HepG2 (cell line): ENCODE data around the gene FASTKD2. TPM values are rescaled to one million over a fixed set of nuclear protein-coding genes. Genes with fewer than 3 reads are reported as not detected.

Experiments
- ADNP ChIP-seq: sonication (generic); formaldehyde crosslinking; IDR thresholded peaks from 2 replicates; pipeline ENCODE4 v1.4.0; 2020; ENCODE audit warnings: missing genetic modification reagents
- ZNF318 ChIP-seq: sonication (generic); formaldehyde crosslinking; IDR thresholded peaks from 2 replicates; pipeline ENCODE4 v1.4.0; 2020; ENCODE audit warnings: mild to moderate bottlenecking, missing genetic modification reagents
- polyA plus RNA-seq, 8 experiments: library from polyadenylated mRNA; depleted of rRNA in 3 of 8; stranded (reverse) in 7 of 8; unstranded in 1 of 8; fragments of >200 nt; fragmentation: Illumina TruSeq in 4 of 8; extraction: Trizol in 4 of 8; gene quantifications; 2 replicates each; pipeline versions ENCODE4 v1.2.1 to v1.2.3, GENCODE V29; 2011 to 2016; ENCODE audit warnings: low read depth in 4 of 8, missing spikeins in 1 of 8, mixed read lengths in 1 of 8; ENCODE audit not compliant: insufficient read depth in 1 of 8
- total RNA-seq, 5 experiments: library from RNA; depleted of rRNA; stranded (reverse); fragments of >200 nt; fragmentation: Illumina TruSeq; extraction: Trizol; gene quantifications; 2 replicates each; pipeline ENCODE4 v1.2.3, GENCODE V29; 2016; ENCODE audit warnings: low read depth in 1 of 5
- TF ChIP-seq, protein P1 (sequence below): sonication (generic); formaldehyde crosslinking; IDR thresholded peaks from 2 replicates; pipeline ENCODE4 v1.5.1; 2020; ENCODE audit warnings: mild to moderate bottlenecking, missing genetic modification reagents, moderate library complexity
- TF ChIP-seq, protein P2 (sequence below): sonication (generic); formaldehyde crosslinking; IDR thresholded peaks from 2 replicates; pipeline ENCODE4 v1.5.0; 2020; ENCODE audit warnings: missing genetic modification reagents
- TF ChIP-seq, protein P3 (sequence below): IDR thresholded peaks from 2 replicates; pipeline ENCODE4 v1.6.1; 2018; ENCODE audit warnings: missing genetic modification reagents, mild to moderate bottlenecking, missing compliant biosample characterization

Gene FASTKD2
- total and polyA plus RNA-seq, 2 of the 13 experiments (the other 11 are each of a cell fraction or from before 2014, with no cell fraction given): 41.1 to 77.8 TPM

DNA sequence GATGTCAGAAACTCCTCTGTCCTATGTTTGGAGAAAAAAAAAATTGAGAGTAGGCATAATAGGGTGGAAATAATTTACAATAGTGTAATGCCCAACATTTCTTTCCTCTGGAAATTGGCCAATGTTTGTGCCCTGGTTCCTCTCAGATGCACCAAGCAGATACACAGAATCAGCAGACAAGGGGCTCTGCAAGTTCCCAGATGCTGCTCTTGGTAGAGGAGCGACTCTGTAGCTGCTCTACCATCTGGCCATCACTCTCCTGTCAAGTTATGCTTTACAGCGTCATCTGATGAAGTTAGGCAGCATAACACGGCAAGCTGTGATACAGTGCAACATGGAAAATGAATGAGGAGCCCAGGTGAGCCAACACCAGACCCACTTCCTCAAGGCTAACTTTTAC, 48.8 kb upstream of the FASTKD2 start (continued):
- TF ChIP-seq, protein P1, sequence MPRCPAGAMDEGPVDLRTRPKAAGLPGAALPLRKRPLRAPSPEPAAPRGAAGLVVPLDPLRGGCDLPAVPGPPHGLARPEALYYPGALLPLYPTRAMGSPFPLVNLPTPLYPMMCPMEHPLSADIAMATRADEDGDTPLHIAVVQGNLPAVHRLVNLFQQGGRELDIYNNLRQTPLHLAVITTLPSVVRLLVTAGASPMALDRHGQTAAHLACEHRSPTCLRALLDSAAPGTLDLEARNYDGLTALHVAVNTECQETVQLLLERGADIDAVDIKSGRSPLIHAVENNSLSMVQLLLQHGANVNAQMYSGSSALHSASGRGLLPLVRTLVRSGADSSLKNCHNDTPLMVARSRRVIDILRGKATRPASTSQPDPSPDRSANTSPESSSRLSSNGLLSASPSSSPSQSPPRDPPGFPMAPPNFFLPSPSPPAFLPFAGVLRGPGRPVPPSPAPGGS (CRISPR knock-in tag): no peak
- no peak for TF ChIP-seq ZNF318 (CRISPR knock-in tag)
- TF ChIP-seq, protein P2, sequence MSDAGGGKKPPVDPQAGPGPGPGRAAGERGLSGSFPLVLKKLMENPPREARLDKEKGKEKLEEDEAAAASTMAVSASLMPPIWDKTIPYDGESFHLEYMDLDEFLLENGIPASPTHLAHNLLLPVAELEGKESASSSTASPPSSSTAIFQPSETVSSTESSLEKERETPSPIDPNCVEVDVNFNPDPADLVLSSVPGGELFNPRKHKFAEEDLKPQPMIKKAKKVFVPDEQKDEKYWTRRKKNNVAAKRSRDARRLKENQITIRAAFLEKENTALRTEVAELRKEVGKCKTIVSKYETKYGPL (CRISPR knock-in tag): no peak
- TF ChIP-seq, protein P3, sequence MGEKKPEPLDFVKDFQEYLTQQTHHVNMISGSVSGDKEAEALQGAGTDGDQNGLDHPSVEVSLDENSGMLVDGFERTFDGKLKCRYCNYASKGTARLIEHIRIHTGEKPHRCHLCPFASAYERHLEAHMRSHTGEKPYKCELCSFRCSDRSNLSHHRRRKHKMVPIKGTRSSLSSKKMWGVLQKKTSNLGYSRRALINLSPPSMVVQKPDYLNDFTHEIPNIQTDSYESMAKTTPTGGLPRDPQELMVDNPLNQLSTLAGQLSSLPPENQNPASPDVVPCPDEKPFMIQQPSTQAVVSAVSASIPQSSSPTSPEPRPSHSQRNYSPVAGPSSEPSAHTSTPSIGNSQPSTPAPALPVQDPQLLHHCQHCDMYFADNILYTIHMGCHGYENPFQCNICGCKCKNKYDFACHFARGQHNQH: no peak
- no peak for TF ChIP-seq ADNP (CRISPR knock-in tag)
